HEK293 (cell line): Measurements from ENCODE around the gene NR1I2.

Source experiments
- CTCF ChIA-PET: fragments of 350-600 bp; formaldehyde crosslinking; extraction: SDS; loops from one replicate; lab custom pipeline; 2021; ENCODE audit warnings: antibody characterized with exemption; lab: Yijun Ruan, JAX
- POLR2A ChIA-PET: fragments of 300-600 bp; formaldehyde crosslinking; extraction: SDS; loops from one replicate; lab custom pipeline; 2020; ENCODE audit warnings: antibody characterized with exemption, inconsistent platforms; lab: Yijun Ruan, JAX
- H3K27ac ChIP-seq: fragments of 200-500 bp; sonication (Bioruptor generic); 2 replicates; pipeline ENCODE4 v1.5.1; 2014; ENCODE audit warnings: low read depth, low read length, control low read depth, inconsistent platforms; ENCODE audit errors: extremely low read depth
- H3K36me3 ChIP-seq, 2 experiments: fragments of 200-500 bp in 1 of 2; sonication (Bioruptor generic) in 1 of 2; 1 replicate in 1 of 2; 2 replicates in 1 of 2; pipeline ENCODE4 v1.5.1; 2014 to 2017; ENCODE audit warnings: inconsistent platforms in 2 of 2, low read length in 2 of 2; ENCODE audit not compliant: control insufficient read depth in 2 of 2, insufficient read depth in 1 of 2
- H3K4me1 ChIP-seq: fragments of 200-500 bp; sonication (Bioruptor generic); 2 replicates; pipeline ENCODE4 v1.5.1; 2014; ENCODE audit warnings: mild to moderate bottlenecking, low read length, inconsistent platforms; ENCODE audit not compliant: control insufficient read depth, insufficient read depth
- H3K4me3 ChIP-seq: 2 replicates; pipeline ENCODE4 v1.5.1; 2011; ENCODE audit warnings: low read depth, mild to moderate bottlenecking, control low read depth, low read length, moderate library complexity
- H3K9me3 ChIP-seq: fragments of 200-500 bp; sonication (Bioruptor generic); 2 replicates; pipeline ENCODE4 v1.5.1; 2014; ENCODE audit warnings: low read depth, low read length, inconsistent platforms; ENCODE audit not compliant: control insufficient read depth, insufficient read depth
- ATF2 ChIP-seq: fragments of 450-650 bp; formaldehyde crosslinking; IDR thresholded peaks from 2 replicates; pipeline ENCODE4 v1.5.1; 2016; ENCODE audit warnings: missing biosample characterization, missing genetic modification characterization, low read depth
- IKZF3 ChIP-seq: fragments of 450-650 bp; IDR thresholded peaks from 2 replicates; pipeline ENCODE4 v1.5.0; 2018; ENCODE audit warnings: missing biosample characterization, mild to moderate bottlenecking, missing genetic modification characterization, moderate library complexity
- KLF7 ChIP-seq: fragments of 450-650 bp; formaldehyde crosslinking; IDR thresholded peaks from 2 replicates; pipeline ENCODE4 v1.5.1; 2016; ENCODE audit warnings: missing biosample characterization, missing genetic modification characterization, borderline replicate concordance
- PRDM10 ChIP-seq: fragments of 450-650 bp; formaldehyde crosslinking; IDR thresholded peaks from 2 replicates; pipeline ENCODE4 v1.5.1; 2016; ENCODE audit warnings: missing biosample characterization, missing genetic modification characterization
- REST ChIP-seq: fragments of 450-650 bp; formaldehyde crosslinking; IDR thresholded peaks from 2 replicates; pipeline ENCODE4 v1.5.1; 2016; ENCODE audit warnings: missing biosample characterization, missing genetic modification characterization
- SETDB1 ChIP-seq: IDR thresholded peaks from one replicate; pipeline ENCODE4 v1.6.1; 2017; ENCODE audit warnings: mild to moderate bottlenecking, low read length, moderate library complexity, mixed read lengths; ENCODE audit not compliant: insufficient read length
- SP7 ChIP-seq: fragments of 450-650 bp; formaldehyde crosslinking; IDR thresholded peaks from 2 replicates; pipeline ENCODE4 v1.5.1; 2016; ENCODE audit warnings: missing biosample characterization, missing genetic modification characterization
- WT1 ChIP-seq: fragments of 450-650 bp; formaldehyde crosslinking; IDR thresholded peaks from 2 replicates; pipeline ENCODE4 v1.5.1; 2016; ENCODE audit warnings: missing biosample characterization, missing genetic modification characterization
- ZNF138 ChIP-seq: fragments of 450-650 bp; formaldehyde crosslinking; IDR thresholded peaks from 2 replicates; pipeline ENCODE4 v1.5.1; 2016; ENCODE audit warnings: missing biosample characterization, missing genetic modification characterization, borderline replicate concordance
- ZNF398 ChIP-seq: fragments of 450-650 bp; formaldehyde crosslinking; IDR thresholded peaks from 2 replicates; pipeline ENCODE4 v1.5.1; 2017; ENCODE audit warnings: missing biosample characterization, missing genetic modification characterization
- ZNF513 ChIP-seq: fragments of 450-650 bp; IDR thresholded peaks from 2 replicates; pipeline ENCODE4 v1.5.1; 2018; ENCODE audit warnings: missing biosample characterization, missing genetic modification characterization
- ZNF558 ChIP-seq: fragments of 450-650 bp; formaldehyde crosslinking; IDR thresholded peaks from 2 replicates; pipeline ENCODE4 v1.5.1; 2016; ENCODE audit warnings: missing biosample characterization, missing genetic modification characterization
- ZNF645 ChIP-seq: fragments of 450-650 bp; formaldehyde crosslinking; IDR thresholded peaks from 2 replicates; pipeline ENCODE4; 2016; ENCODE audit warnings: missing biosample characterization, missing genetic modification characterization
- ZNF664 ChIP-seq: fragments of 450-650 bp; formaldehyde crosslinking; IDR thresholded peaks from 2 replicates; pipeline ENCODE4 v1.5.1; 2016; ENCODE audit warnings: missing biosample characterization, missing genetic modification characterization
- ZNF704 ChIP-seq: fragments of 450-650 bp; formaldehyde crosslinking; IDR thresholded peaks from 2 replicates; pipeline ENCODE4 v1.5.1; 2016; ENCODE audit warnings: missing biosample characterization, missing genetic modification characterization

The NR1I2 gene

GRCh38 chr3:119748991-119749390, 32.9 kb upstream of the NR1I2 start:
- H3K9me3 ChIP-seq, result no peaks in the 10 kb centered on the region
- no peak overlapping the region for H3K27ac ChIP-seq
- TF ChIP-seq ATF2 (tag by site-specific recombination) (no peak), PRDM10 (tag by site-specific recombination) (no peak), IKZF3 (no peak), SETDB1 (no peak), ZNF645 (tag by site-specific recombination) (no peak), ZNF558 (tag by site-specific recombination) (no peak), ZNF664 (tag by site-specific recombination) (no peak), ZNF398 (tag by site-specific recombination) (no peak), WT1 (no peak), KLF7 (tag by site-specific recombination) (no peak), ZNF138 (tag by site-specific recombination) (no peak), REST (no peak), ZNF513 (tag by site-specific recombination) (no peak), SP7 (no peak), ZNF704 (no peak)
- no peak overlapping the region for H3K4me3 ChIP-seq
- ChIA-PET CTCF (no interaction called here), POLR2A (no interaction called here)
- H3K36me3 ChIP-seq, result no peaks in the 10 kb centered on the region
- H3K4me1 ChIP-seq, result no peaks in the 10 kb centered on the region
